ENCODE data around the gene TSEN54.

DNA sequence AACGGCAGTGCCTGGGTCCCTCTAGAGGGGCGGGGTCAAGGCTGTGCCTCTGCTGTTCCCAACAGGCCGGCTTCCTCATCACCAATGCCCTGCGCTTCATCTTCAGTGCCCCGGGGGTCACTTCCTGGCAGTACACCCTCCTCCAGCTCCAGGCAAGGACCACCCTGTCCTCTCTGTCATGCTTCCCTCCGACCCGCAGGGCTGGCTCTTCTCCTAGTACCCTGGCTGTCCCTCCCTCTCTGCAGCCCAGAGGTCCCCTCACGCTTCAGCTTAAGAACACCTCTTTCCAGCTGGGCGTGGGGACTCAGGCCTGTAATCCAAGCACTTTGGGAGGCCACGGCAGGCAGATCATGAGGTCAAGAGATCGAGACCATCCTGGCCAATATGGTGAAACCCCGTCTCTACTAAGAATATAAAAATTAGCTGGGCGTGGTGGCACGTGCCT is 26.8 kb upstream of the TSEN54 start:
- TF ChIP-seq, protein P1, sequence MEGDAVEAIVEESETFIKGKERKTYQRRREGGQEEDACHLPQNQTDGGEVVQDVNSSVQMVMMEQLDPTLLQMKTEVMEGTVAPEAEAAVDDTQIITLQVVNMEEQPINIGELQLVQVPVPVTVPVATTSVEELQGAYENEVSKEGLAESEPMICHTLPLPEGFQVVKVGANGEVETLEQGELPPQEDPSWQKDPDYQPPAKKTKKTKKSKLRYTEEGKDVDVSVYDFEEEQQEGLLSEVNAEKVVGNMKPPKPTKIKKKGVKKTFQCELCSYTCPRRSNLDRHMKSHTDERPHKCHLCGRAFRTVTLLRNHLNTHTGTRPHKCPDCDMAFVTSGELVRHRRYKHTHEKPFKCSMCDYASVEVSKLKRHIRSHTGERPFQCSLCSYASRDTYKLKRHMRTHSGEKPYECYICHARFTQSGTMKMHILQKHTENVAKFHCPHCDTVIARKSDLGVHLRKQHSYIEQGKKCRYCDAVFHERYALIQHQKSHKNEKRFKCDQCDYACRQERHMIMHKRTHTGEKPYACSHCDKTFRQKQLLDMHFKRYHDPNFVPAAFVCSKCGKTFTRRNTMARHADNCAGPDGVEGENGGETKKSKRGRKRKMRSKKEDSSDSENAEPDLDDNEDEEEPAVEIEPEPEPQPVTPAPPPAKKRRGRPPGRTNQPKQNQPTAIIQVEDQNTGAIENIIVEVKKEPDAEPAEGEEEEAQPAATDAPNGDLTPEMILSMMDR (IDR thresholded peaks at IDR 0.05 in 4 of 5, conservative IDR thresholded peaks at IDR 0.05 in 1 of 5) = no peak
- TF ChIP-seq POLR2A (IDR thresholded peaks at IDR 0.05) = no peak

Data from gastrocnemius medialis (tissue), 4 donors.